HG02763 (cell line): ENCODE results near the gene ZFYVE1.

ENCODE experiments used
- ATAC-seq: cut with Tn5 transposase; IDR thresholded peaks from one replicate; pipeline ENCODE4 v1.9.1; 2021; ENCODE audit warnings: mild to moderate bottlenecking, moderate library complexity; ENCODE audit not compliant: unreplicated experiment

The ZFYVE1 gene

DNA sequence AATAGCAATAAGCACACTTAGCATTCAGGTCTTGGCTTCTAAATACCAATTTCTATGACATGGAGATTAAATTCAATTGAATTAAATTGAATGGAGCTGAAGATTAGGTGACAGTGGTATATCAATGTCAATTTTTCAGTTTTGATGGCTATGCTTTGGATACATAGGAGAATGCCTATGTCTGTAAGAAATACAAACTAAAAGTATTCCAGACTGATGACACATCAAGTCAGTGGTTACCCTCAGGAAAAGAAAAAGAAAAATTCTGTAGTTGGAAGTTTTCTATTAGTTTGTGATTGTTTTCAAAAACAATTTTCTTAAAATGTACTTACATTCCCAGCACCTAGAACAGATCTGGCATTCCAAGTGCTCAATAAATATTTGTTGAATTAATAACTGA lies 105.5 kb downstream of the ZFYVE1 start:
- no peak for ATAC-seq

DNA sequence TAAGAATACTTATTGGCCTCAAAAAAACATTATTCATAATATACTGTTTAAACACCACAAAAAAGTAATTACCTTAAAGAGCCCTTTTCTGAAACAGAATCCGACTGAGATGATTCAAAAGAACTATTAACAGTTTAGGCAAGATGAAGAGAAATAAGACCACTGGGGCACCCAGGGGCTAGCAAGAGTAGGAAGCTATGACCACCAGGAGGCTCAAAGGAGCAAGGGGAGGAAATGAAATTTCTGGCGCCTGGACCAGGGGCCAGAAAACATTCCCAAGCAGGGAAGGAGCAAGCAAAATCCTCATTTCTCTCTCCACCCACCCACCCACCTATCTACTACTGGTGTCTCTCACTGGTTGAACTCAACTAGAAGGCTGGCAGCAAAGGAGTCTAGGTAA lies 106.9 kb downstream of the ZFYVE1 start:
- no peak for ATAC-seq
